RWPE1 (cell line): ENCODE results near the gene SOS1.

ENCODE experiments used
- CTCF ChIA-PET: fragments of 350-600 bp; sonication (Branson Sonifier 250); formaldehyde crosslinking; extraction: SDS; loops from one replicate; lab custom pipeline; 2021; lab: Yijun Ruan, JAX
- POLR2A ChIA-PET: fragments of 400-600 bp; formaldehyde crosslinking; extraction: SDS; loops from one replicate; lab custom pipeline; 2020; ENCODE audit warnings: antibody characterized with exemption; ENCODE audit not compliant: low non-redundant PET; lab: Yijun Ruan, JAX
- DNase-seq: peaks from one replicate; pipeline ENCODE4 v3.0.0; 2012; ENCODE audit warnings: low spot score
- H3K27ac ChIP-seq: fragments of 450-650 bp; 2 replicates; pipeline ENCODE4 v1.5.1; 2017
- TF ChIP-seq, protein P1 (sequence below): fragments of 450-650 bp; conservative IDR thresholded peaks from 2 replicates; pipeline ENCODE4 v1.5.1; 2017; ENCODE audit warnings: low read depth, mild to moderate bottlenecking

SOS1 gene

DNA sequence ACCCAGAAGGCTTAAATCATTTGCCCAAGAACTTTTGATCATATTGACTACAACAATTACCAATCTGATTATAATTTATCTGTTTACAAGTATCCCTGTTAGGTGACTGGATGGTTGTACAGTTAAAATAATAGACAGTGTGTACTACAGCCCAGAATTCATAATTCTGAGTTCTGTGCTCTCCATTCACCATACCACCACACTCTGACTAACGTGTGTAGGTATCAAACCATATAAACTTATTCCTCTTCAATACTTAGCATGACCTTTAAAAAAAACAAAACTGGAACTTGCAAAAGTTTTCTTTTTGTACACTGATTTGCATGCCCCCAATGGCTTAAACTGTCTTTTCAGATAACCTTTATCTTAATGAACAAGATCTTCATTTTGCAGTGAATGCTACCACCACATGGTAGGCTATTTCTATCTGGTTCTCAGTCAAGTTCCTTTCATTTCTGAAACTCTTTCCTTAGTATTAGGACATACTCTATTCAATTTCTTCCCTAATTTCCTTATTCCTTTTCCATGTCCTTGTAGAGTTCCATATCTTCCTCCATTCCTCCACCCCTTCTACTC, 50.9 kb downstream of the SOS1 start:
- POLR2A ChIA-PET: no interaction called here
- no peak for DNase-seq
- no peak overlapping the region for H3K27ac ChIP-seq
- TF ChIP-seq, protein P1, sequence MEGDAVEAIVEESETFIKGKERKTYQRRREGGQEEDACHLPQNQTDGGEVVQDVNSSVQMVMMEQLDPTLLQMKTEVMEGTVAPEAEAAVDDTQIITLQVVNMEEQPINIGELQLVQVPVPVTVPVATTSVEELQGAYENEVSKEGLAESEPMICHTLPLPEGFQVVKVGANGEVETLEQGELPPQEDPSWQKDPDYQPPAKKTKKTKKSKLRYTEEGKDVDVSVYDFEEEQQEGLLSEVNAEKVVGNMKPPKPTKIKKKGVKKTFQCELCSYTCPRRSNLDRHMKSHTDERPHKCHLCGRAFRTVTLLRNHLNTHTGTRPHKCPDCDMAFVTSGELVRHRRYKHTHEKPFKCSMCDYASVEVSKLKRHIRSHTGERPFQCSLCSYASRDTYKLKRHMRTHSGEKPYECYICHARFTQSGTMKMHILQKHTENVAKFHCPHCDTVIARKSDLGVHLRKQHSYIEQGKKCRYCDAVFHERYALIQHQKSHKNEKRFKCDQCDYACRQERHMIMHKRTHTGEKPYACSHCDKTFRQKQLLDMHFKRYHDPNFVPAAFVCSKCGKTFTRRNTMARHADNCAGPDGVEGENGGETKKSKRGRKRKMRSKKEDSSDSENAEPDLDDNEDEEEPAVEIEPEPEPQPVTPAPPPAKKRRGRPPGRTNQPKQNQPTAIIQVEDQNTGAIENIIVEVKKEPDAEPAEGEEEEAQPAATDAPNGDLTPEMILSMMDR: no peak
- CTCF ChIA-PET: interaction anchor here (0.5 to 0.7 kb wide), 2 partner anchors 33 to 39 kb away, joined by 4 to 8 read pairs; no protein-coding TSS in a partner anchor

- CTCF ChIA-PET: interaction anchor here (0.6 to 0.7 kb wide), 2 partner anchors 34 to 149 kb away, joined by 3 to 4 read pairs; no protein-coding TSS in a partner anchor
- POLR2A ChIA-PET: no interaction called here
- DNase-seq: peak; percentile 18
- H3K27ac ChIP-seq: no peak overlapping the region
- TF ChIP-seq, protein P1: no peak
Observed at GRCh38 chr2:39069136-39069515, 51.7 kb downstream of the SOS1 start.

GRCh38 chr2:39068299-39069135, 52.3 kb downstream of the SOS1 start:
- TF ChIP-seq, protein P1: no peak
- POLR2A ChIA-PET: no interaction called here
- H3K27ac ChIP-seq: peak overlapping the region; percentile 63
- DNase-seq: peak; percentile 55
- CTCF ChIA-PET: interaction anchor here (0.6 to 0.7 kb wide), 3 partner anchors 31 to 161 kb away, joined by 3 to 10 read pairs (median 5); no protein-coding TSS in a partner anchor

DNA sequence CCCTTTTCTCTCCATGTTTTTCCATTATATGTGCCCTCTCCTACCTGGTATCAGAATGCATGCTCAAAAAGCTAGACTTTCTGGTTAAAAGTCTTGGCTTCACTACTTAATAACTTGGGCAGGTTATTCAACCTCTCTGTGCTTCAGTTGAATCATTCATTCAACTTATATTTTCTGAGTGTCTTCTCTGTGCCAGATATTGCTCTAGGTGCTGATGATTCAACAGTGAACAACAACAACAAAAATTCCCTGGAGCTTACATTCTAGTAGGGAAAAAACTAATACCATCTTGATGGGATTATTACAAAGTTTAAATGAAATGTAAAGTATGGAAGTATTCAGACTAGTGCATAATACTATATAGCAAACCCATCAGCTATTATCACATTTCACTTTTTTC, 55.2 kb downstream of the SOS1 start:
- no peak for DNase-seq
- TF ChIP-seq, protein P1: no peak
- POLR2A ChIA-PET: no interaction called here

DNA sequence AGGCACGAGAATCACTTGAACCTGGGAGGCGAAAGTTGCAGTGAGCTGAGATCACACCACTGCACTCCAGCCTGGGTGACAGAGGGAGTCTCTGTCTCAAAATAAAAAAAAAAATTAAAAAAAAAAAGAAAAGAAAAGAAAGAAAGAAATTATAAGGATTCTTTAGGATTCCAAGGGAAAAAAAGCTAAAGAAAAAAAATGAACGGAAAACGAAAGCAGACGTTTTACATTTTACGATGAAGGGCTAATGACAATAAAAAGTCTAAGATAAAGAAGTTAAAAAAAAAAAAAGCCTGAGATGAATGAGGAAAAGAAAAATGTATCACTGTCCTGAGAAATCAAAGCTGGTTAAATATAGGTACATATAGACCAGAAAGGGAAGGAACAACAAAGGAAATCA, 58.5 kb downstream of the SOS1 start:
- ChIA-PET POLR2A (interaction anchor here (0.7 kb wide), 1 partner anchor 57 kb away, joined by 3 read pairs; no protein-coding TSS in a partner anchor), CTCF (interaction anchor here (0.6 to 2.9 kb wide), 3 partner anchors 165 to 211 kb away, joined by 3 to 18 read pairs (median 11); no protein-coding TSS in a partner anchor)
- H3K27ac ChIP-seq: no peak overlapping the region
- TF ChIP-seq, protein P1: no peak
- no peak for DNase-seq

More for the DNA sequence above, 55.2 kb downstream of the SOS1 start:
- CTCF ChIA-PET: interaction anchor here (0.9 kb wide), 1 partner anchor 59 kb away, joined by 3 read pairs; no protein-coding TSS in a partner anchor
- no peak overlapping the region for H3K27ac ChIP-seq

DNA sequence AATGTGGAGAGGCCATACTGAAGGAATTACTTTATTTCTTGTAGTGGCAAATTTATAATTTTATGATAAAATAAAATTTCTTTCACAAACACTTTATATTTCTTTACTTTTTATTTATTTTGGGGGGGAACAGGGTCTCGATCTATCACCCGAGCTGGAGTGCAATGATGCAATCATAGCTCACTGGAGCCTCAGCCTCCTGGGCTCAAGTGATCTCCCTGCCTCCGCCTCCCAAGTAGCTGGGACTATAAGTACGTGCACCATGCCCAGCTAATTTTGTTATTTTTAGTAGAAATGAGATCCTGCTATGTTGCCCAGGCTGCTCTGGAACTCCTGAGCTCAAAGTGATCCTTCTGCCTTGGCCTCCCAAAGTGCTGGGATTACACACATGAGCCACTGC, 59.6 kb downstream of the SOS1 start:
- TF ChIP-seq, protein P1: no peak
- no peak for DNase-seq
- H3K27ac ChIP-seq: no peak overlapping the region
- CTCF ChIA-PET: interaction anchor here (1.9 to 2.9 kb wide), 2 partner anchors 167 to 168 kb away, joined by 11 to 18 read pairs; no protein-coding TSS in a partner anchor
- POLR2A ChIA-PET: no interaction called here
